COR-L47 (cell line): ENCODE measurements around the gene ARMH1.
"Not testable (repeated sequence)": the region's sequence is repeated elsewhere in the genome, so short reads cannot be mapped to it uniquely, and the experiment has no call there.

Experiments used
- DNase-seq: peaks from one replicate; lab custom pipeline; 2025; lab: John Stamatoyannopoulos, UW

Gene ARMH1

GRCh38 chr1:44695671-44696070, 21.2 kb downstream of the ARMH1 start:
- no peak for DNase-seq

GRCh38 chr1:44696101-44696500, 21.6 kb downstream of the ARMH1 start:
- DNase-seq, result no peak

GRCh38 chr1:44696789-44697345, 22.4 kb downstream of the ARMH1 start:
- DNase-seq, result no peak

- no peak for DNase-seq
Observed at GRCh38 chr1:44698138-44698537, 23.6 kb downstream of the ARMH1 start.

- not testable (repeated sequence) for DNase-seq
Observed at GRCh38 chr1:44699375-44699774, 24.9 kb downstream of the ARMH1 start.

GRCh38 chr1:44700573-44700972, 26.1 kb downstream of the ARMH1 start:
- DNase-seq, result no peak

- DNase-seq, result no peak
Observed at GRCh38 chr1:44701141-44701573, 26.6 kb downstream of the ARMH1 start.

GRCh38 chr1:44705470-44705869, 31.0 kb downstream of the ARMH1 start:
- no peak for DNase-seq

- no peak for DNase-seq
Observed at GRCh38 chr1:44705938-44706337, 31.4 kb downstream of the ARMH1 start.

GRCh38 chr1:44707112-44707881, 32.8 kb downstream of the ARMH1 start:
- no peak for DNase-seq

- DNase-seq, result no peak
Observed at GRCh38 chr1:44707959-44708831, 33.7 kb downstream of the ARMH1 start.

GRCh38 chr1:44713321-44713781, 38.8 kb downstream of the ARMH1 start:
- DNase-seq, result no peak

- no peak for DNase-seq
Observed at GRCh38 chr1:44714532-44714931, 40.0 kb downstream of the ARMH1 start.

- DNase-seq, result peak; percentile 22
Observed at GRCh38 chr1:44714944-44715571, 40.5 kb downstream of the ARMH1 start.

- no peak for DNase-seq
Observed at GRCh38 chr1:44717156-44717555, 42.6 kb downstream of the ARMH1 start.

- DNase-seq, result no peak
Observed at GRCh38 chr1:44717653-44718052, 43.1 kb downstream of the ARMH1 start.

- no peak for DNase-seq
Observed at GRCh38 chr1:44718091-44718490, 43.6 kb downstream of the ARMH1 start.

- DNase-seq, result no peak
Observed at GRCh38 chr1:44719318-44719717, 44.8 kb downstream of the ARMH1 start.

GRCh38 chr1:44720281-44720680, 45.8 kb downstream of the ARMH1 start:
- no peak for DNase-seq

GRCh38 chr1:44721485-44722361, 47.2 kb downstream of the ARMH1 start:
- DNase-seq, result no peak

- no peak for DNase-seq
Observed at GRCh38 chr1:44723064-44723463, 48.5 kb downstream of the ARMH1 start.
